ENCODE measurements around the gene ZNF331.

Gene ZNF331

GRCh38 chr19:53552001-53552721, 14.2 kb downstream of the ZNF331 start:
- intact Hi-C loops (cut with DNase I), result no loop called here
- no peak for DNase-seq

GRCh38 chr19:53553156-53553555, 15.2 kb downstream of the ZNF331 start:
- DNase-seq, result no peak
- intact Hi-C loops (cut with DNase I), result no loop called here

GRCh38 chr19:53553865-53554791, 16.2 kb downstream of the ZNF331 start:
- DNase-seq, result peak; percentile 63 to 94 (median 88)
- intact Hi-C loops (cut with DNase I), result loop anchor here (2.0 kb wide), 1 partner anchor 15 kb away; the partner anchor contains the start of gene ZNF331

GRCh38 chr19:53554804-53555203, 16.9 kb downstream of the ZNF331 start:
- intact Hi-C loops (cut with DNase I), result loop anchor here (2.0 kb wide), 1 partner anchor 16 kb away; the partner anchor contains the start of gene ZNF331
- DNase-seq, result peak in 3 of 42 donors; percentile 3 to 21 (median 12)

- intact Hi-C loops (cut with DNase I), result loop anchor here (2.0 kb wide), 1 partner anchor 17 kb away; the partner anchor contains the start of gene ZNF331
- peak in 1 of 42 donors; percentile 9 for DNase-seq
Measured at GRCh38 chr19:53555352-53555751, 17.4 kb downstream of the ZNF331 start.

GRCh38 chr19:53571339-53571738, 33.4 kb downstream of the ZNF331 start:
- intact Hi-C loops (cut with DNase I), result no loop called here
- peak in 1 of 42 donors; percentile 5 for DNase-seq

- no peak for DNase-seq
- intact Hi-C loops (cut with DNase I), result no loop called here
Measured at GRCh38 chr19:53576941-53577653, 39.2 kb downstream of the ZNF331 start.

GRCh38 chr19:53577968-53578367, 40.0 kb downstream of the ZNF331 start:
- intact Hi-C loops (cut with DNase I), result no loop called here
- no peak for DNase-seq

GRCh38 chr19:53579518-53579917, 41.6 kb downstream of the ZNF331 start:
- intact Hi-C loops (cut with DNase I), result no loop called here
- no peak for DNase-seq

- DNase-seq, result no peak
- intact Hi-C loops (cut with DNase I), result no loop called here
Measured at GRCh38 chr19:53580871-53581835, 43.2 kb downstream of the ZNF331 start.

- DNase-seq, result no peak
- intact Hi-C loops (cut with DNase I), result no loop called here
Measured at GRCh38 chr19:53581871-53582279, 43.9 kb downstream of the ZNF331 start.

- intact Hi-C loops (cut with DNase I), result no loop called here
- DNase-seq, result no peak
Measured at GRCh38 chr19:53583181-53583580, 45.2 kb downstream of the ZNF331 start.

- DNase-seq, result no peak
- intact Hi-C loops (cut with DNase I), result no loop called here
Measured at GRCh38 chr19:53586277-53586691, 48.3 kb downstream of the ZNF331 start.

- DNase-seq, result no peak
- intact Hi-C loops (cut with DNase I), result no loop called here
Measured at GRCh38 chr19:53594811-53595509, 57.0 kb downstream of the ZNF331 start.

- intact Hi-C loops (cut with DNase I), result no loop called here
- no peak for DNase-seq
Measured at GRCh38 chr19:53595510-53595867, 57.5 kb downstream of the ZNF331 start.

- intact Hi-C loops (cut with DNase I), result no loop called here
- no peak for DNase-seq
Measured at GRCh38 chr19:53596056-53596455, 58.1 kb downstream of the ZNF331 start.

- intact Hi-C loops (cut with DNase I), result no loop called here
- DNase-seq, result no peak
Measured at GRCh38 chr19:53597023-53597422, 59.1 kb downstream of the ZNF331 start.

- no peak for DNase-seq
- intact Hi-C loops (cut with DNase I), result no loop called here
Measured at GRCh38 chr19:53598361-53598760, 60.4 kb downstream of the ZNF331 start.

Measured in head of caudate nucleus (tissue), 42 donors.